Left ventricle myocardium inferior (tissue), 1 donor: ENCODE measurements around the gene KIAA0040. TPM values are rescaled to one million over a fixed set of nuclear protein-coding genes. Genes with fewer than 3 reads are reported as not detected.

Experiments
- DNase-seq: peaks from one replicate; pipeline ENCODE4 v3.0.0-alpha.2; 2020
- H3K27ac ChIP-seq: fragments of 200-600 bp; replicated peaks from 2 replicates; pipeline ENCODE4 v1.8.0; 2021
- H3K27me3 ChIP-seq: fragments of 200-600 bp; 2 replicates; pipeline ENCODE4 v1.8.0; 2021; ENCODE audit warnings: low read depth
- H3K36me3 ChIP-seq: fragments of 200-600 bp; 2 replicates; pipeline ENCODE4 v1.8.0; 2021
- H3K4me1 ChIP-seq: fragments of 200-600 bp; 2 replicates; pipeline ENCODE4 v1.8.0; 2021
- H3K4me3 ChIP-seq: fragments of 200-600 bp; 2 replicates; pipeline ENCODE4 v1.8.0; 2021; ENCODE audit warnings: mild to moderate bottlenecking, moderate library complexity
- H3K9me3 ChIP-seq: fragments of 200-600 bp; replicated peaks from 2 replicates; pipeline ENCODE4 v1.8.0; 2021
- CTCF ChIP-seq: fragments of 200-600 bp; IDR thresholded peaks from 2 replicates; pipeline ENCODE4 v1.8.0; 2021; ENCODE audit warnings: antibody characterized with exemption, mild to moderate bottlenecking, borderline replicate concordance
- intact Hi-C: fragments of 100-400 bp; cut with micrococcal nuclease; formaldehyde crosslinking; loops from one replicate; pipeline ENCODE4 v1.11.0; 2022
- total RNA-seq: library from RNA; stranded (reverse); fragmentation: NEBNext Ultra II Directional; extraction: Animal tissue kit (Norgen Biotek cat#: 25700); gene quantifications from one replicate; pipeline ENCODE4 v1.2.1, GENCODE V29; 2021
- donor health status: DM: no; HTN: yes; CAD: no; lungs with severe emphysema.

KIAA0040 gene
- total RNA-seq, 1 donor from 2014 or later: 12.8 TPM

- Histone ChIP-seq H3K4me3 (no peak overlapping the region), H3K36me3 (peaks cover 39% of the 10 kb centered on the region), H3K27ac (no peak overlapping the region), H3K4me1 (peaks cover 62% of the 10 kb centered on the region), H3K27me3 (no peaks in the 10 kb centered on the region), H3K9me3 (no peaks in the 10 kb centered on the region)
- intact Hi-C loops: no loop called here
- TF ChIP-seq CTCF: no peak
- no peak for DNase-seq
Observed at GRCh38 chr1:175178056-175178455, 14.5 kb downstream of the KIAA0040 start.

- H3K4me1 ChIP-seq: peaks cover 57% of the 10 kb centered on the region
- no peak overlapping the region for H3K27ac ChIP-seq
- intact Hi-C loops: no loop called here
- no peak overlapping the region for H3K4me3 ChIP-seq
- no peaks in the 10 kb centered on the region for H3K27me3 ChIP-seq
- no peak for TF ChIP-seq CTCF
- DNase-seq: no peak
- no peaks in the 10 kb centered on the region for H3K9me3 ChIP-seq
- H3K36me3 ChIP-seq: peaks cover 44% of the 10 kb centered on the region
Observed at GRCh38 chr1:175176246-175176645, 16.3 kb downstream of the KIAA0040 start.

GRCh38 chr1:175174309-175175102 is 18.1 kb downstream of the KIAA0040 start:
- Histone ChIP-seq H3K4me1 (peaks cover 56% of the 10 kb centered on the region), H3K4me3 (no peak overlapping the region), H3K9me3 (no peaks in the 10 kb centered on the region), H3K27me3 (no peaks in the 10 kb centered on the region), H3K36me3 (peaks cover 44% of the 10 kb centered on the region), H3K27ac (no peak overlapping the region)
- intact Hi-C loops: no loop called here
- no peak for DNase-seq
- TF ChIP-seq CTCF: no peak

GRCh38 chr1:175173531-175173930 is 19.0 kb downstream of the KIAA0040 start:
- intact Hi-C loops: no loop called here
- H3K4me3 ChIP-seq: no peak overlapping the region
- no peak for DNase-seq
- H3K27me3 ChIP-seq: no peaks in the 10 kb centered on the region
- H3K36me3 ChIP-seq: peaks cover 44% of the 10 kb centered on the region
- H3K27ac ChIP-seq: no peak overlapping the region
- no peaks in the 10 kb centered on the region for H3K9me3 ChIP-seq
- peaks cover 55% of the 10 kb centered on the region for H3K4me1 ChIP-seq
- TF ChIP-seq CTCF: no peak

- no peak overlapping the region for H3K4me3 ChIP-seq
- H3K4me1 ChIP-seq: peaks cover 48% of the 10 kb centered on the region
- no peak for TF ChIP-seq CTCF
- H3K27me3 ChIP-seq: no peaks in the 10 kb centered on the region
- DNase-seq: no peak
- H3K27ac ChIP-seq: no peak overlapping the region
- peaks cover 35% of the 10 kb centered on the region for H3K36me3 ChIP-seq
- no peaks in the 10 kb centered on the region for H3K9me3 ChIP-seq
- intact Hi-C loops: no loop called here
Observed at GRCh38 chr1:175172503-175172902, 20.1 kb downstream of the KIAA0040 start.
